Activated CD8-positive, alpha-beta memory T cell treated with anti-CD3 and anti-CD28 coated beads, Interleukin-2, amount 50 U/mL, for 1 hour (primary cell): ENCODE data around the gene FTCDNL1.

Source experiments
- DNase-seq: peaks from one replicate; pipeline ENCODE4 v3.0.0-alpha.2; 2020; ENCODE audit errors: extremely low read depth

The FTCDNL1 gene

GRCh38 chr2:199791326-199791725 is 59.7 kb downstream of the FTCDNL1 start:
- DNase-seq, result no peak

GRCh38 chr2:199784512-199784911 is 66.5 kb downstream of the FTCDNL1 start:
- DNase-seq, result no peak

GRCh38 chr2:199779589-199779988 is 71.4 kb downstream of the FTCDNL1 start:
- no peak for DNase-seq

GRCh38 chr2:199778655-199779054 is 72.3 kb downstream of the FTCDNL1 start:
- no peak for DNase-seq

GRCh38 chr2:199777916-199778315 is 73.1 kb downstream of the FTCDNL1 start:
- no peak for DNase-seq

GRCh38 chr2:199777315-199777714 is 73.7 kb downstream of the FTCDNL1 start:
- no peak for DNase-seq

GRCh38 chr2:199775267-199775666 is 75.7 kb downstream of the FTCDNL1 start:
- no peak for DNase-seq

GRCh38 chr2:199772035-199772976 is 78.7 kb downstream of the FTCDNL1 start:
- no peak for DNase-seq

GRCh38 chr2:199770716-199771115 is 80.3 kb downstream of the FTCDNL1 start:
- DNase-seq, result no peak

GRCh38 chr2:199765646-199766045 is 85.3 kb downstream of the FTCDNL1 start:
- no peak for DNase-seq

- no peak for DNase-seq
These were observed 86.7 kb downstream of the FTCDNL1 start for GRCh38 chr2:199764273-199764800.

- DNase-seq, result no peak
These were observed 88.0 kb downstream of the FTCDNL1 start for GRCh38 chr2:199762963-199763362.

GRCh38 chr2:199760574-199760973 is 90.4 kb downstream of the FTCDNL1 start:
- no peak for DNase-seq

- DNase-seq, result no peak
These were observed 93.6 kb downstream of the FTCDNL1 start for GRCh38 chr2:199757233-199757870.

- no peak for DNase-seq
These were observed 94.2 kb downstream of the FTCDNL1 start for GRCh38 chr2:199756743-199757142.

- no peak for DNase-seq
These were observed 94.8 kb downstream of the FTCDNL1 start for GRCh38 chr2:199756211-199756610.

- no peak for DNase-seq
These were observed 96.2 kb downstream of the FTCDNL1 start for GRCh38 chr2:199754766-199755165.

GRCh38 chr2:199751492-199752120 is 99.4 kb downstream of the FTCDNL1 start:
- DNase-seq, result no peak

GRCh38 chr2:199749571-199749970 is 101.4 kb downstream of the FTCDNL1 start:
- DNase-seq, result no peak

- DNase-seq, result no peak
These were observed 106.3 kb downstream of the FTCDNL1 start for GRCh38 chr2:199744724-199745123.

GRCh38 chr2:199744260-199744659 is 106.7 kb downstream of the FTCDNL1 start:
- no peak for DNase-seq

GRCh38 chr2:199743415-199744120 is 107.4 kb downstream of the FTCDNL1 start:
- no peak for DNase-seq
